ENCODE results near the gene MARCHF6. TPM values are rescaled to one million over a fixed set of nuclear protein-coding genes. Genes with fewer than 3 reads are reported as not detected.
A peak's percentile ranks its signal among the peaks of the same experiment; 100 is the strongest.

MARCHF6 gene
- total and polyA plus RNA-seq, 9 of the 15 experiments (the other 6 are each of a cell fraction or from before 2014, with no cell fraction given), result 74.1 to 456 (median 116) TPM

GRCh38 chr5:10303699-10304170 lies 49.8 kb upstream of the MARCHF6 start (continued):
- no peak; the same call in 1 of the 2 replicates for TF ChIP-seq FOXP4 (CRISPR knock-in tag; IDR thresholded peaks at IDR 0.05; ENCODE audit: borderline replicate concordance)
- peak; percentile 69; the same call in 1 of the 2 replicates for TF ChIP-seq ELK3 (CRISPR knock-in tag; IDR thresholded peaks at IDR 0.05)
- TF ChIP-seq ZNF23 (CRISPR knock-in tag; IDR thresholded peaks at IDR 0.05), result peak; percentile 85
- TF ChIP-seq TOE1 (IDR thresholded peaks at IDR 0.05; ENCODE audit: borderline replicate concordance), result no peak
- no peak for TF ChIP-seq TOE1 (CRISPR knock-in tag; IDR thresholded peaks at IDR 0.05; ENCODE audit: borderline replicate concordance, low read depth)
- no peak for TF ChIP-seq ZC3H4 (CRISPR knock-in tag; IDR thresholded peaks at IDR 0.05; ENCODE audit: borderline replicate concordance)
- peak; percentile 49; the same call in 1 of the 2 replicates for TF ChIP-seq ZBTB34 (CRISPR knock-in tag; IDR thresholded peaks at IDR 0.05)
- peak; percentile 15 to 82; a peak in 2 of 4 replicates for TF ChIP-seq MNT (conservative IDR thresholded peaks at IDR 0.05)
- TF ChIP-seq CHD1 (IDR thresholded peaks at IDR 0.05; ENCODE audit: low read length), result no peak
- TF ChIP-seq GABPA (tag; conservative IDR thresholded peaks at IDR 0.05; ENCODE audit: low read depth), result no peak
- TF ChIP-seq ZNF274 (IDR thresholded peaks at IDR 0.05; ENCODE audit: borderline replicate concordance, low read depth, low read length), result no peak
- TF ChIP-seq ZC3H8 (IDR thresholded peaks at IDR 0.05), result 0 out of 2 replicates have a peak, but pooled peaks have one; percentile 55
- TF ChIP-seq RBM39 (optimal IDR thresholded peaks at IDR 0.05; ENCODE audit: low read depth, low read length), result no peak
- TF ChIP-seq SUPT5H (IDR thresholded peaks at IDR 0.05), result no peak
- TF ChIP-seq CBX5 (IDR thresholded peaks at IDR 0.05; ENCODE audit: borderline replicate concordance, low read depth), result peak; percentile 62; the same call in 1 of the 2 replicates
- TF ChIP-seq RBM25 (IDR thresholded peaks at IDR 0.05; ENCODE audit: low read depth, low read length, severe bottlenecking), result no peak
- TF ChIP-seq NCOA2 (IDR thresholded peaks at IDR 0.05; ENCODE audit: partially characterized antibody in 2 of 2), result no peak
